ENCODE data around the gene CDYL2. TPM values are rescaled to one million over a fixed set of nuclear protein-coding genes. Genes with fewer than 3 reads are reported as not detected.

The CDYL2 gene
- total RNA-seq, 2 donors from 2014 or later: 4.6 to 20.4 TPM

DNA sequence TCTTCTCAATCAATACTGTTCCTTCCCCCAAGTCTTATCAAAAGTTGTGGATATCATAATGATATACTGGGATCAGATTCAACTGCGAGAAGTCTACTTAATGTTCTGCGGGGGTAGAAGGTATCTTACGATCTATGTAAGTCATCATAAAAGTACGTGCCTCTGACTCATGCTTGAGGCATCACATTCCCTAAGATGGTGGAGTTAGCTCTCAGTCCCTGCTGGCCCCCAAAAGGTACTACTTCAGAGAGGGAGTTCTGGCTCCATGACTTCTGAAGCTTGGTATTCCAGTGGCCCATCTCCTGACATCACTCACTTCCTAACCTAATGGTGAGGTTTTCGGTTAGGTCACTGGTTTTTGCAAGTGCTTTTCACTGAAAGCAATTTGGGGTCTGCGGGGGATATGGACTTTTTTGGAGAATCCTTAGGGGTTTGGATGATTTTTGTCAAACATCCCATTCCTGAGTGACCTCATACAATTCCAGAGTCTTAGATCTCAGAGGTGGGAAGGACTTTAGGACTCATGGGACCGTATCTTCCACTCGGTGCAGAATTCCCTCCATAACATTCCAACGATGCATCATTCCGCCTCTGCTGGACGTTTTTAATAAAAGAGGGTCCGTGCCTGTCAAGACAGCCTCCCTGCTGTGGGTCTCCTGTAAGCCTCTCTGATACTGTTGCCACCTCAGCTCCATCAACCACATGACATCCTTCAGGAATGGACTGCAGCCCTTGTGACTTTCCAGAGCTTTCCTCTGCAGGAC, 189.3 kb downstream of the CDYL2 start:
- no peaks in the 10 kb centered on the region for H3K9me3 ChIP-seq
- no peak overlapping the region for H3K27ac ChIP-seq
- ATAC-seq (ENCODE audit: insufficient number of reproducible peaks, low FRiP score, low read depth) (no peak), DNase-seq (ENCODE audit: low spot score) (no peak)
- no peaks in the 10 kb centered on the region for H3K36me3 ChIP-seq
- H3K27me3 ChIP-seq (replicated peaks; ENCODE audit: insufficient read depth): no peaks in the 10 kb centered on the region
- H3K4me3 ChIP-seq: no peak overlapping the region
- TF ChIP-seq, protein P1, sequence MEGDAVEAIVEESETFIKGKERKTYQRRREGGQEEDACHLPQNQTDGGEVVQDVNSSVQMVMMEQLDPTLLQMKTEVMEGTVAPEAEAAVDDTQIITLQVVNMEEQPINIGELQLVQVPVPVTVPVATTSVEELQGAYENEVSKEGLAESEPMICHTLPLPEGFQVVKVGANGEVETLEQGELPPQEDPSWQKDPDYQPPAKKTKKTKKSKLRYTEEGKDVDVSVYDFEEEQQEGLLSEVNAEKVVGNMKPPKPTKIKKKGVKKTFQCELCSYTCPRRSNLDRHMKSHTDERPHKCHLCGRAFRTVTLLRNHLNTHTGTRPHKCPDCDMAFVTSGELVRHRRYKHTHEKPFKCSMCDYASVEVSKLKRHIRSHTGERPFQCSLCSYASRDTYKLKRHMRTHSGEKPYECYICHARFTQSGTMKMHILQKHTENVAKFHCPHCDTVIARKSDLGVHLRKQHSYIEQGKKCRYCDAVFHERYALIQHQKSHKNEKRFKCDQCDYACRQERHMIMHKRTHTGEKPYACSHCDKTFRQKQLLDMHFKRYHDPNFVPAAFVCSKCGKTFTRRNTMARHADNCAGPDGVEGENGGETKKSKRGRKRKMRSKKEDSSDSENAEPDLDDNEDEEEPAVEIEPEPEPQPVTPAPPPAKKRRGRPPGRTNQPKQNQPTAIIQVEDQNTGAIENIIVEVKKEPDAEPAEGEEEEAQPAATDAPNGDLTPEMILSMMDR (IDR thresholded peaks at IDR 0.05): no peak
- no peaks in the 10 kb centered on the region for H3K4me1 ChIP-seq (ENCODE audit: control insufficient read depth in 1 of 2, low read depth in 2 of 2)

DNA sequence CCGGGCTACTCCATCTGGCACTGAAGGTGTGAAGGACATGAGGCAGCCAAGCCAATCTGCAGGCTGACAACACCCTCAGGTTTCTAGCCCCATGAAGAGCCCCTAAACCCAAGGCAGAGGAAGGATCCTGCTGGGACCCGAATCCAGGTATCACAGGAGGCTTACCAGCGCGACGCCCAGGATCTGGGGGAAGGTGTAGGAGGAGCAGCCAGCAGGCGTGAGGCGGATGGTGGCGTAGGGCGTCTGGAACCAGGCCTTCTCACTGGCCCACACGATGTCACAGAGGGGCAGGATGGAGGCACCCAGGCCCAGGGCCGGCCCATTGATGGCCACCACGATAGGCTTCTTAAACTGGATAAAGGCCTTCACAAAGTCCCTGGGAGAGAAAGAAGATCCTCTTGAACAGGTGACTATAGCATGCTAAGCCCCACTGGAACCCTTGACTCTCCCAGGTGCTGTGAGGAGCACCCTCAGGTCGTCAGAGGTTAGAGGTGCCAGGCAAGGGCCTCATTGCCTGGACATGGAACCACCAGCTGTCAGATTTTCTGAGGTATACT, 191.9 kb downstream of the CDYL2 start:
- TF ChIP-seq, protein P1 (IDR thresholded peaks at IDR 0.05): no peak
- H3K4me1 ChIP-seq (ENCODE audit: control insufficient read depth in 1 of 2, low read depth in 2 of 2): no peaks in the 10 kb centered on the region
- no peaks in the 10 kb centered on the region for H3K27me3 ChIP-seq (replicated peaks; ENCODE audit: insufficient read depth)
- ATAC-seq (ENCODE audit: insufficient number of reproducible peaks, low FRiP score, low read depth) (no peak), DNase-seq (ENCODE audit: low spot score) (no peak)
- H3K9me3 ChIP-seq: no peaks in the 10 kb centered on the region
- H3K36me3 ChIP-seq: no peaks in the 10 kb centered on the region
- H3K4me3 ChIP-seq: no peak overlapping the region
- no peak overlapping the region for H3K27ac ChIP-seq

DNA sequence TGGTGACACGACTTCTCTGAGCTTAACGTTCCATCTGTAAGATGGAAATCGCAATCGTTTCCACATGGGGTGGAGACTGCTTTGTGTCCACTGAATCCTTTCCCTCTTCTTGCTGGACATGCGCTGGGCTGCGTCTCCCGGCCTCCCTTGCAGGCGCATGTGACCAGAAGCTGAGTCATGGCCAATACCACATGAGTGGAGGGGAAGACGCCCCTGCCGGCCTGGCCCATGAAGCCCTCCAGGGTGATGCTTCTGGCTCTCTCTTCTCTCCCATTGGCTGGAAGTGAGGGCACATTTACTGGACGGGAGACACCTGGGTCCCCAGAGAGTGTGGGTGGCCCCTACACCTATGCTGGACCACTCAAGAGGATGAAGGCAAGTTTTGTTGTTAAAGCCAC, 192.5 kb downstream of the CDYL2 start:
- H3K9me3 ChIP-seq: no peaks in the 10 kb centered on the region
- no peak overlapping the region for H3K4me3 ChIP-seq
- no peaks in the 10 kb centered on the region for H3K27me3 ChIP-seq (replicated peaks; ENCODE audit: insufficient read depth)
- no peak for DNase-seq (ENCODE audit: low spot score)
- TF ChIP-seq, protein P1 (IDR thresholded peaks at IDR 0.05): no peak
- H3K36me3 ChIP-seq: no peaks in the 10 kb centered on the region
- no peak for ATAC-seq (ENCODE audit: insufficient number of reproducible peaks, low FRiP score, low read depth)
- H3K4me1 ChIP-seq (ENCODE audit: control insufficient read depth in 1 of 2, low read depth in 2 of 2): no peaks in the 10 kb centered on the region
- no peak overlapping the region for H3K27ac ChIP-seq

DNA sequence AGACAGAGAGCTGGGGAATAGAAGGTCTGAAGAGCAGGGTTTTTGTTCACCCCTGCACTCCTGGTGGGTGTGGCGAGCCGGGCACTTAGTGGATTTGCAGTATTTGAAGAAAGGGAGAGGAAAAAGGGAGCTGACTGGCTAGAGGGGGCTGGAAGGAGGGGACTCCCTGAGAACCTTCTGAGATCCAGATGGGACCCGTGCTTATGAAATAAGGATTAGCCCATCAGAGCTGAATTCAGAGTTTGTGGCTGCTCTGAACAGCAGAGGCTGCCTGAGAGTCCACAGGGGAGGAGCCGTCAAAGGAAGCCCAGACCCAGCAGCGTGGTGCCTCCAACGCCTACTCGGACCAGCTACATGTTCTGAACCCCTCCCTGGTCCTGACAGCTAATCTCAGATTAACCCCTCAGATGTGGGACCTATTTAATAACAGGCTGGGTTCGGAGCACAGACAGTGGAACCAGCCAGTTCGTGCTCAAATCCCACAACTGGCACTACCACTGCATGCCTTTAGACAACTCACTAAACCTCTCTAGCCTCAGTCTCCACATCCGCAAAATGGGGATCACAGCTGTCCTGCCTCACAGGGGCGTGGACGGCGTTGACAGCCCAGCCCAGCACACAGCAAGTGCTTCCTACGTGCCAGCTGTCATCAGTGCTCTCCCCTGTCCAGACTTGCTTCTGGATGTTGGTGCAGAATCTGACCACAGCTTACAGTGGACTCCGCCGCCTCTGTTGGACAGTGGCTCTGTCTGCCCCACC, 193.0 kb downstream of the CDYL2 start:
- H3K27me3 ChIP-seq (replicated peaks; ENCODE audit: insufficient read depth): no peaks in the 10 kb centered on the region
- DNase-seq (ENCODE audit: low spot score) (no peak), ATAC-seq (ENCODE audit: insufficient number of reproducible peaks, low FRiP score, low read depth) (no peak)
- H3K36me3 ChIP-seq: no peaks in the 10 kb centered on the region
- H3K27ac ChIP-seq: no peak overlapping the region
- no peaks in the 10 kb centered on the region for H3K4me1 ChIP-seq (ENCODE audit: control insufficient read depth in 1 of 2, low read depth in 2 of 2)
- H3K9me3 ChIP-seq: no peaks in the 10 kb centered on the region
- H3K4me3 ChIP-seq: no peak overlapping the region
- TF ChIP-seq, protein P1 (IDR thresholded peaks at IDR 0.05): no peak

DNA sequence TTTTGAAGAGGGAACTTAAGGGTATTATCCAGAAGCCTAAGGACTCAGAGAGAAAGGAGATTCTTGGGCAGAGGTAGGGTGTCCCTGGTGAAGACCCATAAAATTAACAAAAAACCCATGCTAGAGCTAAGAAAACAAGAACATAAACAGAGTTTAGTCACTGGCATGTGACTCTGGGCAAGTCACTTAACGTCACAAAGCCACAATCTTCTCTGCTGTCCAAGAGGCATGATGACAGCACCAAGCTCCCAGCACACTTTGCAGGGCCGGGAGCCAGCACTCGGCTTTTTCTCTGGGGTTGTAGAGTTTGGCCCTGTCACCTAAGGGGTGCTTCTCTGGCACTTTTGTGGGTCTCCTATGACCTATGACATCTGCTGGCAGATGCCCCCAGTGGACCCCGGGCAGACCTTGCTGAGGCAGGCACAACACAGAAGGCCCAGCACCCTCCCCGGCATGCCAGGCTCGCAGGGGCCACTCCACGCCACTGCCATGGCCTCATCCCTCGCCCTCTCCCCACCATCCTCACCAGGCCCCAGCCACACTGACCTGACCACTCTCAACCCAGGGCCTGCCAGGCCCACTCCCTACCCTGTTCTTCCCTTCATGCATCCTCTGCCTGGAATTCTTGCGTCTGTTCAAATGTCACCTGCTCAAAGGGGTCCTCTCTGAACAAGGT, 193.8 kb downstream of the CDYL2 start:
- TF ChIP-seq, protein P1 (IDR thresholded peaks at IDR 0.05): no peak
- Histone ChIP-seq H3K36me3 (no peaks in the 10 kb centered on the region), H3K27me3 (replicated peaks; ENCODE audit: insufficient read depth) (no peaks in the 10 kb centered on the region), H3K27ac (no peak overlapping the region), H3K9me3 (no peaks in the 10 kb centered on the region), H3K4me3 (no peak overlapping the region), H3K4me1 (ENCODE audit: control insufficient read depth in 1 of 2, low read depth in 2 of 2) (no peaks in the 10 kb centered on the region)
- no peak for ATAC-seq (ENCODE audit: insufficient number of reproducible peaks, low FRiP score, low read depth)
- DNase-seq (ENCODE audit: low spot score): no peak

Data from thoracic aorta (tissue), 2 donors.